Stromal cell of bone marrow (primary cell): ENCODE results near the gene ABCB11.
"Not testable (repeated sequence)": the region's sequence is repeated elsewhere in the genome, so short reads cannot be mapped to it uniquely, and the experiment has no call there.

Source experiments
- DNase-seq: peaks from one replicate; pipeline ENCODE4 v3.0.0-alpha.2; 2012; ENCODE audit warnings: low read depth

Gene ABCB11

DNA sequence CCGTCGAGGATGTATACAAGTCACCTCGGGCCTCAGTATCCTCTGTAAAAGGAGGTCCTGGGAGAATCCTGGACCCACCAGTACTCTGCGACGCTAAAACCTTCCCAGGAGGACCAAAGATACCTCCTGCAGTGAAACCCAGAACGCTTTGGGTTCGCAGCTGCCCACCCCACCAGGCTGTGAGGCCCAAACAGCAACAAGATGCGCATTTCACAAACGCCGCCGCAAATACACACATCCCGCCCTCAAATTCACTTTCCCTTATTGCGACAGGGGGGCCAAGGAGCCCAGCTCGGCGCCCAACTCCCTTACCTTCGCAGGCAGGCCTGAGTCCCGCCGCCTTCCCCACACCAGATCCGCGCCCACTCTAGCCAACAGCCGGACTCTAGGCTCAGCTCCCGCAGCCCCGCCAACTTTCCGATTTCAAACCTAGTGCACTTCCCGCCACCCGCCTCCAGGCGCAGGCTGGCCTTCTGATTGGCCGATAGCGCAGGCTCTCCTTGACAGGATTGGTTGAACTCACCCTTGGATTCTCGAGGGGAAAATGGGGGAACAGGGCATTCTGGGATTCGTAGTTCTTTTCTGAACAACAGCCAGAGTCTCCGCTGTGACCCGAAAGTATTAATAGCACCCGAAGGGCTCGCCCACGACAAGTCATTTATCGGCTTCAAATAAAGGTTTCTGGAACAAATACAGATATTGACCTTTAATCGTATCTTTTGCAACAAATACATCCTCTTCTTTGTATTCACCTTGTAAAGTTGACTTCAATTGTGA, 140.9 kb downstream of the ABCB11 start, which contains the start of gene SPC25:
Gene SPC25, minus strand, starts transcription at position 425 of the 777 bp plus-strand sequence. CDS start 911 bp downstream, outside the sequence.
- DNase-seq = peak; percentile 87

DNA sequence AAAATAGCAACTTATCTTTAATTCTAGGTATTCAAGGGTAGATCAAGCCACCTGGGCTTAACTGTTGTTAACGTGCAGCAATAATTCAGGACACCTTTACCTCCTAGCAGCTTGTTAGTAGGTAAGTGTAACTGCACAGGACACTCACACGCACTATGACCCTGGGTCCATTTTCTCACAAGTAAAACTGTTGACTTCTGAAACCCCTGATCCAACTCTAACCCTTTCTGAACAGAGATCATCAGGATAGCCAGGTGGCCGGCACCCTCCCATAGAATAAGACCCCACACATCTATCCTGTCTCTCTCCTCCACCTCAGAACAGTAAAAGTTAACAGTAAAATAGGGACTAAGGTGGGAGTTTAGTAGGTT, 141.5 kb downstream of the ABCB11 start:
- no peak for DNase-seq

DNA sequence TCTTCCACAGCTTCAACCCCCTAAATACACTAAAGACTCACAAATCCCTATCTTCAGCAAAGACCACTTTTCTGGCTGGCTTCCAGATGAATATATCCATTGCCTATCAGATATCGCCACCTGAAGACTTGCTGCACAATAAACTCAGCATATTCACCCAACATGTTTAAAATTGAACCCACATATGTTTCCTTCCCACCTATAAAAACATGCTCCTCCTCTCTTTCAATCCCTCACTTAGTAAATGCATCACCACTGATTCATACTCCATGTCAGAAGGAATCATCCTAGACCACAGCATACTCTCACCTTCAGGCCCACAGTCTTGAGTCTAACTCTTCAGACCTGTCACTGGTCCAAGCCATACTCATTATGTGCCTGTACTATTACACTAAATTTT, 146.1 kb downstream of the ABCB11 start:
- no peak for DNase-seq

DNA sequence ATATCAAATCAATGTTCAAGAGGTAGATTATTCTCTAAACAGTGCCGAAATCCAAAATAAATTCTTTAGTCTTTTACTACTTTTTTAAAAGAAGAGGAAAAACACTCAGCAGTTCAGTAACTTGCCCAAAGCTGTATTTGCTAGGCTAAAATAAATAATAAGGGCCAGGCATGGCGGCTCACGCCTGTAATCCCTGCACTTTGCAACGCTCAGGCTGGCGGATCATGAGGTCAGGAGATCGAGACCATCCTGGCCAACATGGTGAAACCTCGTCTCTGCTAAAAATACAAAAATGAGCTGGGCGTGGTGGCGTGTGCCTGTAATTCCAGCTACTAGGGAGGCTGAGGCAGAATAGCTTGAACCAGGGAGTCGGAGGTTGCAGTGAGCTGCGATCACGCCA, 149.0 kb downstream of the ABCB11 start:
- DNase-seq = not testable (repeated sequence)

DNA sequence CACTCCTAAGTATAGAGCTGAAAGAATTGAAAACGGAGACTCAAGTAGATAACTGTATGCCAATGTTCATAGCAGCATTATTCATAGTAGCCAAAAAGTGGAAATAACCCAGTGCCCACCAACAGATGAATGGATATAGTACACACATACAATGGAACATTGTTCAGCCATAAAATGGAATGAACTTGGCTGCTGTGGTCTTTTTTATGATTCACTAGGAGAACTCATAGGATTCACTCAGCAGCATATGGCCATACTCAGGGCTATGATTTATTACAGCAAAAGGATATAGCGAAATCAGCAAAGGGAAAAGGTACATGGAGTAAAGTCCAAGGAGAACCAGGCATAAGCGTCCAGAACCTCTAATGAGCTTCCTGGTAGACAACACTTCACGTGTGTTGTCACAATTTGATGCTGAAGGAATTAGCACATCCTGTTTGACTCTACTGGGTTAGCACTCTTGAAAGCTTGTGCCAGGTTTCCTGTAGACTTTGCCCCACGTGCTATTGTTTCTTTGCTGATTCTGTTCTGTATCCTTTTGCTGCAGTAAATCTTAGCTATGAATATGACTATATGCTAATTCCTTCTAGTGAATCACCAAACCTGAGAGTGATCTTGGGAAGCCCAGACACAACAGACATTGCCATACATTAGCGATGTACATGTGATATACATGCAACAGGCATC, 156.6 kb downstream of the ABCB11 start:
- DNase-seq = no peak

DNA sequence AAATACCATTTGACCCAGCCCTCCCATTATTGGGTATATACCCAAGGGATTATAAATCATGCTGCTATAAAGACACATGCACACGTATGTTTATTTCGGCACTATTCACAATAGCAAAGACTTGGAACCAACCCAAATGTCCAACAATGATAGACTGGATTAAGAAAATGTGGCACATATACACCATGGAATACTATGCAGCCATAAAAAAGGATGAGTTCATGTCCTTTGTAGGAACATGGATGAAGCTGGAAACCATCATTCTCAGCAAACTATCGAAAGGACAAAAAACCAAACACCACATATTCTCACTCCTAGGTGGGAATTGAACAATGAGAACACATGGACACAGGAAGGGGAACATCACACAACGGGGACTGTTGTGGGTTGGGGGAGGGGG, 160.3 kb downstream of the ABCB11 start:
- not testable (repeated sequence) for DNase-seq
